Activated CD4-positive, alpha-beta T cell treated with anti-CD3 and anti-CD28 coated beads for 24 hours (primary cell): ENCODE data around the gene PBX2.

Experiments
- DNase-seq, 2 donors: peaks; one replicate each; pipeline ENCODE4 v3.0.0-alpha.2; 2020; ENCODE audit warnings: low read depth in 2 of 2

The PBX2 gene

GRCh38 chr6:32174416-32174815, 15.6 kb downstream of the PBX2 start:
- no peak for DNase-seq

- DNase-seq = no peak
Measured at GRCh38 chr6:32173051-32173727, 16.8 kb downstream of the PBX2 start.

- DNase-seq = no peak
Measured at GRCh38 chr6:32171234-32171633, 18.8 kb downstream of the PBX2 start.

- no peak for DNase-seq
Measured at GRCh38 chr6:32170294-32170693, 19.7 kb downstream of the PBX2 start.

- DNase-seq = no peak
Measured at GRCh38 chr6:32168807-32169591, 21.0 kb downstream of the PBX2 start.

- no peak for DNase-seq
Measured at GRCh38 chr6:32168350-32168749, 21.7 kb downstream of the PBX2 start.

- DNase-seq = no peak
Measured at GRCh38 chr6:32167761-32168262, 22.2 kb downstream of the PBX2 start.

- DNase-seq = no peak
Measured at GRCh38 chr6:32167154-32167760, 22.7 kb downstream of the PBX2 start.

- DNase-seq = no peak
Measured at GRCh38 chr6:32166411-32167061, 23.5 kb downstream of the PBX2 start.

- DNase-seq = no peak
Measured at GRCh38 chr6:32164295-32164694, 25.7 kb downstream of the PBX2 start, which contains the start of gene EGFL8. TSS of gene EGFL8 (plus strand) at chr6:32164595. CDS start at chr6:32166166, 1,571 bp downstream.

GRCh38 chr6:32163559-32164258, 26.3 kb downstream of the PBX2 start:
- no peak for DNase-seq

GRCh38 chr6:32158052-32158451, 31.9 kb downstream of the PBX2 start:
- no peak for DNase-seq

- no peak for DNase-seq
Measured at GRCh38 chr6:32156891-32157290, 33.1 kb downstream of the PBX2 start.

- DNase-seq = peak in 1 of 2 donors; percentile 40
Measured at GRCh38 chr6:32154514-32155161, 35.4 kb downstream of the PBX2 start.

- DNase-seq = peak; percentile 54 to 73
Measured at GRCh38 chr6:32153564-32154513, 36.2 kb downstream of the PBX2 start, which contains the start of gene PPT2. TSS of gene PPT2 (plus strand) at chr6:32154141. CDS start at chr6:32154595, 454 bp downstream.

GRCh38 chr6:32152769-32153563, 37.0 kb downstream of the PBX2 start:
- no peak for DNase-seq

GRCh38 chr6:32151863-32152768, 37.9 kb downstream of the PBX2 start, which contains the start of gene PRRT1:
TSS of gene PRRT1 (minus strand) at chr6:32151939. CDS start at chr6:32151827, 112 bp downstream.
- no peak for DNase-seq
